ENCODE results near the gene S100A7A.

S100A7A gene

GRCh38 chr1:153389401-153389800 is 26.9 kb upstream of the S100A7A start:
- no peak overlapping the region for H3K27ac ChIP-seq
- TF ChIP-seq ZFX (IDR thresholded peaks at IDR 0.05), result no peak
- TF ChIP-seq CTCF (conservative IDR thresholded peaks at IDR 0.05), result no peak

- TF ChIP-seq CTCF (conservative IDR thresholded peaks at IDR 0.05) (no peak), ZFX (IDR thresholded peaks at IDR 0.05) (no peak)
- no peak overlapping the region for H3K27ac ChIP-seq
These were observed 26.1 kb upstream of the S100A7A start for GRCh38 chr1:153389973-153390879.

- no peak within 1 kb of the TSS for H3K27ac ChIP-seq
- no peak for TF ChIP-seq ZFX (IDR thresholded peaks at IDR 0.05)
- TF ChIP-seq CTCF (conservative IDR thresholded peaks at IDR 0.05), result no peak
These were observed 25.2 kb upstream of the S100A7A start, which contains the start of gene S100A8 for GRCh38 chr1:153390938-153391710. TSS of gene S100A8 (minus strand) at chr1:153391073. CDS start at chr1:153390535, 538 bp downstream.

GRCh38 chr1:153392258-153392657 is 24.1 kb upstream of the S100A7A start:
- TF ChIP-seq ZFX (IDR thresholded peaks at IDR 0.05) (no peak), CTCF (conservative IDR thresholded peaks at IDR 0.05) (no peak)
- H3K27ac ChIP-seq, result no peak overlapping the region

GRCh38 chr1:153392822-153393221 is 23.5 kb upstream of the S100A7A start:
- TF ChIP-seq ZFX (IDR thresholded peaks at IDR 0.05) (no peak), CTCF (conservative IDR thresholded peaks at IDR 0.05) (no peak)
- no peak overlapping the region for H3K27ac ChIP-seq

- no peak overlapping the region for H3K27ac ChIP-seq
- no peak for TF ChIP-seq ZFX (IDR thresholded peaks at IDR 0.05)
- TF ChIP-seq CTCF (conservative IDR thresholded peaks at IDR 0.05), result no peak
These were observed 22.4 kb upstream of the S100A7A start for GRCh38 chr1:153393926-153394325.

GRCh38 chr1:153394391-153394790 is 21.9 kb upstream of the S100A7A start:
- H3K27ac ChIP-seq, result no peak overlapping the region
- TF ChIP-seq CTCF (conservative IDR thresholded peaks at IDR 0.05) (no peak), ZFX (IDR thresholded peaks at IDR 0.05) (no peak)
